K562 (cell line): ENCODE measurements around the gene APOL4. TPM values are rescaled to one million over a fixed set of nuclear protein-coding genes. Genes with fewer than 3 reads are reported as not detected.

ENCODE experiments used
- BRD9 ChIP-seq: fragments of 450-650 bp; IDR thresholded peaks from 2 replicates; pipeline ENCODE4 v1.6.1; 2018; ENCODE audit warnings: low read depth; ENCODE audit not compliant: partially characterized antibody
- CUX1 ChIP-seq: fragments of 200-800 bp; sonication (Bioruptor generic); IDR thresholded peaks from 2 replicates; pipeline ENCODE4 v1.6.1; 2016; ENCODE audit warnings: missing genetic modification characterization, missing compliant biosample characterization
- DIDO1 ChIP-seq: fragments of 450-650 bp; IDR thresholded peaks from 2 replicates; pipeline ENCODE4 v1.6.1; 2016; ENCODE audit warnings: low read depth, missing biosample characterization, missing genetic modification characterization
- GABPB1 ChIP-seq: sonication (generic); formaldehyde crosslinking; IDR thresholded peaks from 2 replicates; pipeline ENCODE4 v1.8.0; 2022; ENCODE audit warnings: mild to moderate bottlenecking, missing genetic modification reagents
- HDAC3 ChIP-seq: fragments of 450-650 bp; IDR thresholded peaks from 2 replicates; pipeline ENCODE4 v1.6.1; 2018; ENCODE audit warnings: borderline replicate concordance, mild to moderate bottlenecking, moderate library complexity; ENCODE audit not compliant: partially characterized antibody
- HLTF ChIP-seq: fragments of 450-650 bp; IDR thresholded peaks from 2 replicates; pipeline ENCODE4 v1.6.1; 2016
- ID3 ChIP-seq, 2 experiments: fragments of 250-450 bp in 1 of 2; fragments of 450-650 bp in 1 of 2; sonication (Bioruptor Pico) in 1 of 2; IDR thresholded peaks; 2 replicates each; pipeline versions ENCODE4 v1.6.1 to v1.8.0; 2016 to 2021; ENCODE audit warnings: mild to moderate bottlenecking in 2 of 2, moderate library complexity in 2 of 2, missing compliant biosample characterization in 1 of 2, missing genetic modification characterization in 1 of 2
- MCM7 ChIP-seq, 2 experiments: fragments of 450-650 bp; IDR thresholded peaks; 2 replicates each; pipeline ENCODE4 v1.6.1; 2016 to 2018
- MIER1 ChIP-seq: fragments of 450-650 bp; IDR thresholded peaks from 2 replicates; pipeline ENCODE4 v1.6.1; 2016; ENCODE audit warnings: antibody characterized with exemption, mild to moderate bottlenecking, low read depth
- MYC ChIP-seq, 2 experiments: fragments of 250-450 bp in 1 of 2; sonication (Bioruptor Pico) in 1 of 2; IDR thresholded peaks; 2 replicates each; pipeline versions ENCODE4 v1.5.1 to v1.6.1; 2012 to 2021; ENCODE audit warnings: low read depth in 2 of 2, borderline replicate concordance in 1 of 2, improper control_type of control experiment in 1 of 2, low read length in 1 of 2, mild to moderate bottlenecking in 1 of 2, moderate library complexity in 1 of 2
- NFE2L1 ChIP-seq: fragments of 450-650 bp; IDR thresholded peaks from 2 replicates; pipeline ENCODE4 v1.6.1; 2016; ENCODE audit warnings: missing genetic modification characterization, low read depth, mild to moderate bottlenecking, missing compliant biosample characterization, moderate library complexity, borderline replicate concordance
- NRF1 ChIP-seq, 2 experiments: fragments of 450-650 bp; IDR thresholded peaks in 1 of 2; conservative IDR thresholded peaks in 1 of 2; 2 replicates each; pipeline ENCODE4 v1.6.1; 2014; ENCODE audit warnings: mild to moderate bottlenecking in 2 of 2
- PRMT5 ChIP-seq: sonication (generic); formaldehyde crosslinking; IDR thresholded peaks from 2 replicates; pipeline ENCODE4 v1.5.0; 2020; ENCODE audit warnings: missing genetic modification reagents
- YY1 ChIP-seq, 3 experiments: IDR thresholded peaks; 2 replicates each; pipeline ENCODE4 v1.6.1; 2011; ENCODE audit warnings: low read length in 2 of 3, mild to moderate bottlenecking in 2 of 3, moderate library complexity in 2 of 3, borderline replicate concordance in 1 of 3, control low read depth in 1 of 3, low read depth in 1 of 3; ENCODE audit not compliant: insufficient read depth in 3 of 3, insufficient replicate concordance in 2 of 3, control insufficient read depth in 1 of 3, insufficient read length in 1 of 3; ENCODE audit errors: extremely low read depth in 1 of 3
- ZBTB8A ChIP-seq: fragments of 450-650 bp; IDR thresholded peaks from 2 replicates; pipeline ENCODE4 v1.6.1; 2018; ENCODE audit warnings: mild to moderate bottlenecking, moderate library complexity; ENCODE audit not compliant: partially characterized antibody
- ZEB2 ChIP-seq: fragments of 450-650 bp; IDR thresholded peaks from 2 replicates; pipeline ENCODE4 v1.6.1; 2016
- ZNF445 ChIP-seq: fragments of 250-450 bp; sonication (Bioruptor Pico); IDR thresholded peaks from 2 replicates; pipeline ENCODE4 v1.4.0; 2020; ENCODE audit warnings: low read depth, mild to moderate bottlenecking, moderate library complexity
- polyA plus RNA-seq, 8 experiments: library from polyadenylated mRNA; depleted of rRNA in 4 of 8; stranded (reverse) in 5 of 8; unstranded in 3 of 8; fragments of >200 nt; fragmentation: Nextera tagmentation in 2 of 8; fragmentation: Illumina TruSeq in 1 of 8; extraction: Ambion mirVana in 2 of 8; extraction: Trizol in 1 of 8; gene quantifications; 2 replicates each; pipeline versions ENCODE4 v1.2.1 to v1.2.3, GENCODE V29; 2011 to 2014; ENCODE audit warnings: inconsistent platforms in 1 of 8, missing spikeins in 1 of 8
- total RNA-seq, 7 experiments: library from RNA; depleted of rRNA in 6 of 7; stranded (reverse); fragments of >200 nt in 6 of 7; fragmentation: Illumina TruSeq in 2 of 7; extraction: Trizol in 2 of 7; gene quantifications; 2 replicates each; pipeline versions ENCODE4 v1.2.1 to v1.2.3, GENCODE V29; 2011 to 2021; ENCODE audit warnings: low replicate concordance in 1 of 7
- TF ChIP-seq, protein P1 (sequence below): sonication (generic); formaldehyde crosslinking; IDR thresholded peaks from 2 replicates; pipeline ENCODE4 v1.5.0; 2020; ENCODE audit warnings: missing genetic modification reagents
- TF ChIP-seq, protein P2 (sequence below): fragments of 250-450 bp; sonication (Bioruptor Pico); IDR thresholded peaks from 2 replicates; pipeline ENCODE4 v1.4.0; 2020; ENCODE audit warnings: borderline replicate concordance

The APOL4 gene
- total and polyA plus RNA-seq, 9 of the 15 experiments (the other 6 are each of a cell fraction or from before 2014, with no cell fraction given), result 6.5 to 15.0 (median 9.8) TPM

DNA sequence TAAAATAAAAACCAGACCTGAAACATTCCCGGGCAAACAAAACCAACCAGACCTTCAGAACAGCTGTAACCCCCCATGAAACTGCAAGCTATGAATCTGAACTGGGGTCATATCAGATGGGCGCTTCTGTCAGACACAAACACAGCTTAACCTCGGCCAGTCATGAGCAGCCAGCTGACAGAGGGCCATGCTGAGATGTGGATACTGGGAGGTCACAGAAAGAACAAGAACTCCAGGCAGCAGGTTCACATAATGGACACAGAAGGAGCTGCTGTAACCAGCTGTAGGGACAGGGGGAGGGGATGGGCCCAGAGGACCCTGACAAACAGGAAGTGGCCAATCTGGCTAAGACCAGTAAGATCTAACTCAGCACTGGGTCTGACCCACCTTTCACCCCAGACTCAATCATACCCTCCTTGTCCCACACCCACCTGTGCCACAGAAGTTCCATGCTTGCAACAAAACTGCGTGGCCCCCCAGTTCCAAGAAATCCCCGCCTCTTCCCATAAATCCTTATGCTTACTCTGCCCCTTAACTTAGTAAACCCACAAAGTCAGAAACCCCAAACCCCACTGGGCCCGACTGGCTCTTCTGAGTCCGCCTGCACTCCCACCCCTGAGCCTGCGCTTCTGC is 4.0 kb downstream of the APOL4 start (continued):
- TF ChIP-seq MIER1, result no peak
- TF ChIP-seq GABPB1 (CRISPR knock-in tag), result 0 out of 2 replicates have a peak, but pooled peaks have one; percentile 28
- TF ChIP-seq PRMT5 (CRISPR knock-in tag), result no peak
- TF ChIP-seq YY1 (IDR thresholded peaks at IDR 0.05; ENCODE audit: borderline replicate concordance in 1 of 3, control insufficient read depth in 1 of 3, extremely low read depth in 1 of 3, insufficient read depth in 3 of 3, insufficient read length in 1 of 3, insufficient replicate concordance in 2 of 3, low read depth in 1 of 3, low read length in 2 of 3), result no peak
- TF ChIP-seq, protein P1, sequence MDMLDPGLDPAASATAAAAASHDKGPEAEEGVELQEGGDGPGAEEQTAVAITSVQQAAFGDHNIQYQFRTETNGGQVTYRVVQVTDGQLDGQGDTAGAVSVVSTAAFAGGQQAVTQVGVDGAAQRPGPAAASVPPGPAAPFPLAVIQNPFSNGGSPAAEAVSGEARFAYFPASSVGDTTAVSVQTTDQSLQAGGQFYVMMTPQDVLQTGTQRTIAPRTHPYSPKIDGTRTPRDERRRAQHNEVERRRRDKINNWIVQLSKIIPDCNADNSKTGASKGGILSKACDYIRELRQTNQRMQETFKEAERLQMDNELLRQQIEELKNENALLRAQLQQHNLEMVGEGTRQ (CRISPR knock-in tag), result no peak
- TF ChIP-seq HDAC3, result no peak
- TF ChIP-seq, protein P2, sequence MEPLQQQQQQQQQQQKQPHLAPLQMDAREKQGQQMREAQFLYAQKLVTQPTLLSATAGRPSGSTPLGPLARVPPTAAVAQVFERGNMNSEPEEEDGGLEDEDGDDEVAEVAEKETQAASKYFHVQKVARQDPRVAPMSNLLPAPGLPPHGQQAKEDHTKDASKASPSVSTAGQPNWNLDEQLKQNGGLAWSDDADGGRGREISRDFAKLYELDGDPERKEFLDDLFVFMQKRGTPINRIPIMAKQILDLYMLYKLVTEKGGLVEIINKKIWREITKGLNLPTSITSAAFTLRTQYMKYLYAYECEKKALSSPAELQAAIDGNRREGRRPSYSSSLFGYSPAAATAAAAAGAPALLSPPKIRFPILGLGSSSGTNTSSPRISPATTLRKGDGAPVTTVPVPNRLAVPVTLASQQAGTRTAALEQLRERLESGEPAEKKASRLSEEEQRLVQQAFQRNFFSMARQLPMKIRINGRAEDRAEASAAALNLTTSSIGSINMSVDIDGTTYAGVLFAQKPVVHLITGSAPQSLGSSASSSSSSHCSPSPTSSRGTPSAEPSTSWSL, result no peak
- TF ChIP-seq CUX1 (CRISPR knock-in tag), result no peak
- TF ChIP-seq NFE2L1 (tag), result no peak
- TF ChIP-seq MCM7 (IDR thresholded peaks at IDR 0.05), result no peak
- no peak for TF ChIP-seq ZEB2
- no peak for TF ChIP-seq BRD9
- no peak for TF ChIP-seq ID3 (CRISPR knock-in tag; IDR thresholded peaks at IDR 0.05)
- no peak for TF ChIP-seq ID3 (tag; IDR thresholded peaks at IDR 0.05)
- TF ChIP-seq MYC (IDR thresholded peaks at IDR 0.05; ENCODE audit: low read depth, low read length), result no peak
- TF ChIP-seq MYC (CRISPR knock-in tag; IDR thresholded peaks at IDR 0.05; ENCODE audit: borderline replicate concordance, low read depth), result no peak
- no peak for TF ChIP-seq ZNF445 (CRISPR knock-in tag)
- TF ChIP-seq NRF1 (conservative IDR thresholded peaks at IDR 0.05 in 1 of 2, IDR thresholded peaks at IDR 0.05 in 1 of 2), result peak in 1 of 2 experiments; percentile 28; a peak in 1 of 4 replicates
- no peak for TF ChIP-seq DIDO1 (tag)
- no peak for TF ChIP-seq HLTF
- no peak for TF ChIP-seq ZBTB8A
